ENCODE results near the gene RGS3. TPM values are rescaled to one million over a fixed set of nuclear protein-coding genes. Genes with fewer than 3 reads are reported as not detected.

RGS3 gene
- polyA plus RNA-seq, 3 donors: 41.4 to 49.8 (median 45.1) TPM

DNA sequence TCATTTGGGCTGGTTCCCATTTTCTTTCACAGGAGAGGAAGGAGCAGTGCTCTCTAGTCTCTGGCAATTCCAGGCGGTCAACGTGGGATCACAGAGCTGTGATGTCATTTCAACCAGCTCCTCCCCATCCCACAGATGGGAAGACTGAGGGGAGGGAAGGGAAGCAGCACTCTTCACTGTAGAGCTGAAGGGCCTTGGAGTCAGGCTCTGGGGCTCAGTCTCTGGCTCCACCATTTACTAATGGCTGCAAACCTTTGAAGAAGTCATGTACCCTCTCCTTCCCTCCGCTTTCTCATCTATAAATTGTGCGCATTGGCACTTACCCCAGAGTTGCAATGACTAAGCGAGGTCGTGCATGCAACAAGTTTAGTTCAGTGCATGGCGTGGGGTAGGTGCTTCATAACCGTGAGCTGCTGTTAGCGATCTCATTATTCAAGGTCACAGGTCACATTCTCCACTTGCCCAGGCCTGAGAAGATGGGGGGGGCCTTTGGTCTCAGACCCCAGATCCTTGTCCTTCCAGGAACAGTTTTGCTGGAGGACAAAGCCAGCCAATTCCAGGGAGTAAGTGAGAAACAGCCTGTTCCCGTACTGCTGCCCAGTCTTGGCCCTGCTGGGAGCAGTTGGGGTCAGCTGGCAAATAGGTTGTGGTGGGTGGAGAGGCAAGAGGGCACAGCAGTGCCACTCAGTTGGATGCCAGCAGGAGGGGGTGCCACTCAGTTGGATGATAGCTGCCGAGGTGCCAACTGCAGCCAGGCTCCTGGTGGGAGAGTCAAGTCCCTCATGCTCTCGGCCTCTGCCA, 136.7 kb downstream of the RGS3 start:
- DNase-seq (ENCODE audit: extremely low read depth in 1 of 11, low read depth in 9 of 11, low spot score in 4 of 11): no peak

DNA sequence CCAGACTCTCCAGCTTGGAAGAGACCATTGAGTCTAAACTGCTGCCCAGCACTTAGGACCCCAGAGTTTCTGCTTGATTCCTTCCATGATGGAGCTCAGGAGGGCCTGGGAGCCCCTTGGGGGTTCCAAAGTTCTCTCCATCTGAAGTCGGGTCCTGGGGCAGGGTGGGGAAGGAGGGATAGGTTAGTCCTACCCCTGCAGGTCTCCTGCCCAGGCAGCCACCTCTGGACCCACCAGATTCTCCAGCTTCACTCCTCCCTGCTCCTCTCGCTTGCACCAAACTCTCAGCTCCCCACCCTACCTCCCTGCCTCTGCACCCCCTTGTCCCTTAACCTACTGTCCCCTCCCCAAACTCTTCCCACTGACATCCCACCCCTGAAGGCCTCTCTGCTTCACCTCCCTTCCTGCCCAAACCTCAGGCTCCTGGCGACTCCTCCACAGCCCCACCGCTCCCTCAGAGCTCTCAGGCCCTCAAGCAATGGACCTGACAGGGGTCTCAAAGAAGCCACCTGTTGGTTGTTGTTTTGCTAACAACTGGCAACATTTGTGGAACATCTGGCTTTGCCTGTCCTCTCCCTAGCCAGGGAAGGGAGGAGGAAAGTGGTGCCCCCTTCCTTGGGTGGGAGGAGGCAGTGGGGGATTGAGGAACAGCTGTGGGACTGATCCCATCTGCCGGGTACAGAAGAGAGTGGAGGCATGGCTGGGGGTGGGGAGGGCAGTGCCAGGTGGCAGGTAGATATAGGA, 137.5 kb downstream of the RGS3 start:
- no peak for DNase-seq (ENCODE audit: extremely low read depth in 1 of 11, low read depth in 9 of 11, low spot score in 4 of 11)

- DNase-seq (ENCODE audit: extremely low read depth in 1 of 11, low read depth in 9 of 11, low spot score in 4 of 11): no peak
Measured at GRCh38 chr9:113601656-113602055, 138.1 kb downstream of the RGS3 start.

DNA sequence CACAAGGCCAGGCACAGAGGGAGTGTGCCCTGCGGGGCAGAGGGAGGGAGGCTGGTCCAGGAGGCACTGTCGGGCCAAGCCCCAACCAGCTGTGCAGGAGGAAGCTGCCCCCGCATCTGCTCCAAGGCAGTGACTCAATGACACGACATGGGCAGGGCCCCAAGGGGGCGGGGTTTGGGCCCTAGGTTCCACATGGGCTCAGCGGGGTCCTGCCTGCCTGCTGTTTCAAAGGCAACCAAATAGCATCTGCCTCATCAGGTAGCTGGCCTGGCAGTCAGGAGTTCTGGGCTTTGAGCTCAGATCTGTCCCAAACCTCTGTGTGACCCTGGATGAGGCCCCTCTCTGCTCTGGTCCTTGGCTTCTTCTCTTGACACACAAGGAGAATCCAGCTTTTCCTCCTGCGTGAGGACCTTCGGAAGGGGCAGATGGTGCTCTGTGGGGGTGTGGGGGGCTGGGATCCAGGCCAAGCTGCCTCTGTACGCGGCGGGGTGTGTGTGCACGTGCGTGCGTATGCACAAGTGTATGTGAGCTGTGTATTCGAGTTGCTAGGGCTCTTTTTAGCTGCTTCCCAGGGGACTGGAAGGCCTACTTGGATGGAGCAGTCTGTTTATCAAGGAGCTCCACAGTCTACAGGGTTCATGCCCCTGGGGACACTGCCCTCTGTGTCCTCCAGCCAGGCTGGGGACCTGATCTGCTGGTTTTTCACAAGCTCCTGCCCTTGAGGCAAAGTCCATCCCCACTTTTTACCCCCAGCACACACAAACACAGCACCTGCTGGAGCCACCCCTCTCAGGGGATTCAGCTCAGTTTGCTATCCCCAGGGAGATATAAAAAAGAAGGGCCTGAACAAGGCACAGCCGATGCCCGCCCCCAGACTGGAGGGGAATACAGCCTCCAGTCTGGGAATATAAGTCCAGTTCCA, 138.9 kb downstream of the RGS3 start:
- DNase-seq (ENCODE audit: extremely low read depth in 1 of 11, low read depth in 9 of 11, low spot score in 4 of 11): peak in 2 of 11 donors; percentile 43 to 49

DNA sequence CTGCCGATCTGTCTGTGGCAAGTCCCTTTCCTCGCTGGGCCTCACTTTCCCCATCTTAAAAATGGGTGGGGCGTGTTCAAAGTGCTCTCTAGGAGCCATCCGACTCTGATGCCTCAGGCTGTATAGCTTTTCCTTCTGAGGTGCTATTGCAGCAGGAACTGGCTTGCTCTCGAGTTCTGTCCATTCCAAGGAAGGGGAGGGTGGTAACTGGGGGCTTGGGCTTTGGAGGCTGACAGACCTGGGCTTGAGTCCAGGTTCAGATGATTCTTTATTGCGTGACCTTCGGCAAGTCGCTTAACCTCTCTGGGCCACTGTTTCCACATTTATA, 139.5 kb downstream of the RGS3 start:
- no peak for DNase-seq (ENCODE audit: extremely low read depth in 1 of 11, low read depth in 9 of 11, low spot score in 4 of 11)

DNA sequence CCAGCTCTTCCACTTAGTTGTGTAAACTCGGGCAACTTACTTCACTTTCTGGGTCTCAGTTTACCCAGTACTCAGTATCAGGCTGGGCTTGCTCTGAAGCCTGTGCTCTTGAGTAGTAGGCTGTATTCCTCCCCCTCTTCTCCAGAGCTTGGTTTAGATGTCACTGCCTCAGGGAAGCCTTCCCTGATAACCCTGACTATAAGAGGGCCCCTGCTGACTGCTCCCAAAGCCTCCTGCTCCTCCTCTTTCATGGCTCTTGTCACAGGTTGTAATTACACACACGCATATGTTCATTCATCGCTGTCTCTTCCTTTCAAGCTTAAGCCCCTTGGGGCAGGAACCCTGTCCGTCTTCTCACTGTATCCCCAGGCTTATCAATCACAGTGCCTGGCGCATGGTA, 140.2 kb downstream of the RGS3 start:
- DNase-seq (ENCODE audit: extremely low read depth in 1 of 11, low read depth in 9 of 11, low spot score in 4 of 11): no peak

GRCh38 chr9:113604393-113604792, 140.9 kb downstream of the RGS3 start:
- no peak for DNase-seq (ENCODE audit: extremely low read depth in 1 of 11, low read depth in 9 of 11, low spot score in 4 of 11)

- DNase-seq (ENCODE audit: extremely low read depth in 1 of 11, low read depth in 9 of 11, low spot score in 4 of 11): no peak
Measured at GRCh38 chr9:113606510-113606909, 143.0 kb downstream of the RGS3 start.

DNA sequence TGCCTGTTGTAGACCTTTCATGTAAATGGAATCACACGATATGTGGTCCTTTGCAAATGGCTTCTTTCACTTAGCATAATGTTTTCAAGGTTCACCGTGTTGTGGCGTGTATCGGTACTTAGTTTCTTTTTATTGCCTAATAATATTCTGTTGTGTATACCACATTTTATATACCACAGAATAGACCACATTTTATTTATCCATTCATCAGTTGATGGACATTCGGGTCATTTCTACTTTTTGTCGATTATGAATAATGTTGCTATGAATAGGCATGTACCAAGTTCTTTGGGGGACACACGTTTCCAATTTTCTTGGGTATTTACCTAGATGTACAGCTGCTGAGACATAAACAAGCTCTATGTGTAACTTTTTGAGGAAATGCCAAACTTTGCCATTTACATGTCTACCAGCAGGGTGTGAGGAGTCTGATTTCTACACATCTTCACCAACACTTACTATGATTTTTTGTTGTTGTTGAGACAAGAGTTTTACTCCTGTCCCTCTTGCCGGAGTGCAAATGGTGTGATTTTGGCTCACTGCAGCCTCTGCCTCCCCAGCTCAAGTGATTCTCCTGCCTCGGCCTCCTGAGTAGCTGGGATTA, 144.7 kb downstream of the RGS3 start:
- no peak for DNase-seq (ENCODE audit: extremely low read depth in 1 of 11, low read depth in 9 of 11, low spot score in 4 of 11)

- DNase-seq (ENCODE audit: extremely low read depth in 1 of 11, low read depth in 9 of 11, low spot score in 4 of 11): no peak
Measured at GRCh38 chr9:113609562-113610318, 146.2 kb downstream of the RGS3 start.

DNA sequence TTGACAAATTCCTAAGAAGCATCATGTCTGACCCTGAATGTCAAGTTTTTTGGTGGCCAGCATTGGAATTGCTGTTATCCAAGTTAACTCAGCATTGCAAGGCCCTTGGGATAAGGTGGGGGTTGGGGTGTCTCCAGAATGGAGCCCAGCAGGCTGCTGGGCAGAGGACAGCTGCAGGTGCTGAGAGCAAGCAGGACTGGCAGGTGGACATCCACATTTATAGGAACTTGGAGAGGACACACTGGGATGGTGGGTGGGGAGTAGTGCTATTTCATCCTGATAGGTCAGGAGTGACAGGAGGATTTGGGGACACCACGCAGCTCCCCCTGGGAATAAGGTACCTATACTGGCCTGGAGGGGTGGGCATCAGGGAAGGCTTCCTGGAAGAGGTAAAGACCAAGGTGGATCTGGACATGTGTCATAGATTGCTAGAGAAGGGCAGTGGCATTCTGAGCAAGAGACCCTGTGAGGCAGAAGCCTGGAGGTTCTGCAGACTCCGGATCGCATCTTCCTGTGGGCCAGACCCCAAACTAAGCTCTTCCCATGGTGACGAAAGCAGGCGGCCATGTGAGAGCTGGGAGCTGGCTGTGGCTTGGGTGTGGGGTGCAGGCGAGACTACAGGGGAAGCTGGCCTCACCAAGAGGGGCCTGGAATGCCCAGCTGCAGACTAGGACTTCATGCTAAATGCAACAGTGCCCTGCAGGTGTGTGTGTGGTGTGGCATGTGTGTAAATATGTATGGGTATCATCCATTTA, 148.1 kb downstream of the RGS3 start:
- no peak for DNase-seq (ENCODE audit: extremely low read depth in 1 of 11, low read depth in 9 of 11, low spot score in 4 of 11)

- no peak for DNase-seq (ENCODE audit: extremely low read depth in 1 of 11, low read depth in 9 of 11, low spot score in 4 of 11)
Measured at GRCh38 chr9:113612216-113612747, 148.8 kb downstream of the RGS3 start.

DNA sequence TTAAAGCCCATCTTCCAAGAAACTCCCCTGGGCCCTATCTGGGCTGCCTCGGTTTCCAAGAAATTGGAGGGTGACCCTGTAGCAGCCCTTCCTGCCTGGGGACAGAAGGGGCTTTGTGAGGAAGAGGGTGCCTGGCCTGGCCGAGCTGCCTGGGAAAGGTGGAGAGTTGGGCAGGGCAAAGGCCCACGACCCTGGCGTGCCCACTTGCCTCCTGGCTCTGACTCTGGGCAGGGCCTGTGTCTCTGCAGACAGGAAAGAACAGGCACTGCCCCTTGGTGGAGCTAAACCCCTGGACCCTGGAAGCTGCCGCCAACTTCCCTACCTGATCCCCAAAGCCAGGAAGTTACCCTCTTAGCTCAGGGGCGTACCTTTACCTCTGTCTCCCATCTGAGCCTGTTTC, 149.3 kb downstream of the RGS3 start:
- no peak for DNase-seq (ENCODE audit: extremely low read depth in 1 of 11, low read depth in 9 of 11, low spot score in 4 of 11)

DNA sequence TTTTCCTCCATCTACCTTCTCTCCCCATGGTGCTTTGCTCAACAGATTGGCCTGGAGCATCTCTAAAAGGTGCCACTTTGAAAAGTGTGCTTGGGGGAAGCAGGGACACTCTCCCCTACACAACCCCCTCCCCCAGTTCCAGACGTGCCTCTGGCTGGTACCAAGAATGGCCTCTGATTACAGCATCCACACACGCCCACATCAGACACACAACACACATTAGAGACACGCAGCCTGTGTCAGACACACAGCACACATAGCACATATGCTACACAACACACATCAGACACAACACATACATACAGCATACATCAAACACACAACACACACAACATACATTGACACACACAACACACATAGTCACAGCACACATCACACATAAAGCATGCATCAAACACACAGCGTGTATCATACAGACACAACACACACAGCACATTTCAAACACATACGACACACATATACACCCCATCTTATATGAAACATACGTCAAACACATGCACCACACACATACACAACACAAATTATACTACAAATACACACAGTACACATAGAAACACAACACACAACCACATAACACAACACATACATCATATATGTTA, 150.4 kb downstream of the RGS3 start:
- no peak for DNase-seq (ENCODE audit: extremely low read depth in 1 of 11, low read depth in 9 of 11, low spot score in 4 of 11)

GRCh38 chr9:113614843-113615648, 151.5 kb downstream of the RGS3 start:
- no peak for DNase-seq (ENCODE audit: extremely low read depth in 1 of 11, low read depth in 9 of 11, low spot score in 4 of 11)

GRCh38 chr9:113616116-113616515, 152.6 kb downstream of the RGS3 start:
- no peak for DNase-seq (ENCODE audit: extremely low read depth in 1 of 11, low read depth in 9 of 11, low spot score in 4 of 11)
